ENCODE measurements around the gene STK39.

Gene STK39

GRCh38 chr2:168029071-168029470 lies 218.3 kb downstream of the STK39 start:
- no peak for DNase-seq (ENCODE audit: low read depth)
- H3K4me3 ChIP-seq (ENCODE audit: low read length) = no peak overlapping the region
- no peak for TF ChIP-seq CTCF (IDR thresholded peaks at IDR 0.05; ENCODE audit: insufficient read depth, low read depth, low read length, missing control alignments)

- no peak overlapping the region for H3K4me3 ChIP-seq (ENCODE audit: low read length)
- no peak for TF ChIP-seq CTCF (IDR thresholded peaks at IDR 0.05; ENCODE audit: insufficient read depth, low read depth, low read length, missing control alignments)
- DNase-seq (ENCODE audit: low read depth) = no peak
Measured at GRCh38 chr2:168028362-168028761, 219.0 kb downstream of the STK39 start.

GRCh38 chr2:168025487-168026202 lies 221.8 kb downstream of the STK39 start:
- no peak overlapping the region for H3K4me3 ChIP-seq (ENCODE audit: low read length)
- TF ChIP-seq CTCF (IDR thresholded peaks at IDR 0.05; ENCODE audit: insufficient read depth, low read depth, low read length, missing control alignments) = no peak
- peak; percentile 56 for DNase-seq (ENCODE audit: low read depth)

- TF ChIP-seq CTCF (IDR thresholded peaks at IDR 0.05; ENCODE audit: insufficient read depth, low read depth, low read length, missing control alignments) = no peak
- DNase-seq (ENCODE audit: low read depth) = no peak
- H3K4me3 ChIP-seq (ENCODE audit: low read length) = no peak overlapping the region
Measured at GRCh38 chr2:168024459-168024858, 222.9 kb downstream of the STK39 start.

GRCh38 chr2:168021800-168022587 lies 225.4 kb downstream of the STK39 start:
- H3K4me3 ChIP-seq (ENCODE audit: low read length) = no peak overlapping the region
- TF ChIP-seq CTCF (IDR thresholded peaks at IDR 0.05; ENCODE audit: insufficient read depth, low read depth, low read length, missing control alignments) = no peak
- DNase-seq (ENCODE audit: low read depth) = no peak

- TF ChIP-seq CTCF (IDR thresholded peaks at IDR 0.05; ENCODE audit: insufficient read depth, low read depth, low read length, missing control alignments) = no peak
- DNase-seq (ENCODE audit: low read depth) = no peak
- H3K4me3 ChIP-seq (ENCODE audit: low read length) = no peak overlapping the region
Measured at GRCh38 chr2:168015274-168015953, 232.0 kb downstream of the STK39 start.

Data from epithelial cell of esophagus (primary cell).